ENCODE data around the gene GNB1. TPM values are rescaled to one million over a fixed set of nuclear protein-coding genes. Genes with fewer than 3 reads are reported as not detected.

Gene GNB1
- total and polyA plus RNA-seq, 2 experiments from 2014 or later = 85.5 to 196 TPM

- Histone ChIP-seq H3K4me1 (ENCODE audit: low read depth) (peaks cover 13% of the 10 kb centered on the region), H3K36me3 (peaks cover 50% of the 10 kb centered on the region)
These were observed 103.9 kb downstream of the GNB1 start for GRCh38 chr1:1786836-1787605.

GRCh38 chr1:1785666-1786065 lies 105.2 kb downstream of the GNB1 start:
- no peak for TF ChIP-seq CTCF (IDR thresholded peaks at IDR 0.05; ENCODE audit: low read depth, low read length)
- no peaks in the 10 kb centered on the region for H3K9me3 ChIP-seq (ENCODE audit: low read depth)
- no peaks in the 10 kb centered on the region for H3K27me3 ChIP-seq
- no peak overlapping the region for H3K4me3 ChIP-seq
- peaks cover 45% of the 10 kb centered on the region for H3K36me3 ChIP-seq
- H3K4me1 ChIP-seq (ENCODE audit: low read depth) = peaks cover 15% of the 10 kb centered on the region
- H3K27ac ChIP-seq = no peak overlapping the region
- DNase-seq (ENCODE audit: low read depth in 1 of 2, low spot score in 1 of 2) = no peak

More at GRCh38 chr1:1786836-1787605, 103.9 kb downstream of the GNB1 start:
- no peak for DNase-seq (ENCODE audit: low read depth in 1 of 2, low spot score in 1 of 2)
- TF ChIP-seq CTCF (IDR thresholded peaks at IDR 0.05; ENCODE audit: low read depth, low read length) = no peak
- Histone ChIP-seq H3K27ac (no peak overlapping the region), H3K9me3 (ENCODE audit: low read depth) (no peaks in the 10 kb centered on the region), H3K27me3 (no peaks in the 10 kb centered on the region), H3K4me3 (no peak overlapping the region)

GRCh38 chr1:1784933-1785332 lies 106.0 kb downstream of the GNB1 start:
- no peak overlapping the region for H3K27ac ChIP-seq

GRCh38 chr1:1783320-1783719 lies 107.6 kb downstream of the GNB1 start:
- H3K27ac ChIP-seq = no peak overlapping the region
- DNase-seq (ENCODE audit: low read depth in 1 of 2, low spot score in 1 of 2) = no peak
- no peaks in the 10 kb centered on the region for H3K9me3 ChIP-seq (ENCODE audit: low read depth)
- no peak for TF ChIP-seq CTCF (IDR thresholded peaks at IDR 0.05; ENCODE audit: low read depth, low read length)
- no peak overlapping the region for H3K4me3 ChIP-seq
- peaks cover 32% of the 10 kb centered on the region for H3K36me3 ChIP-seq
- H3K27me3 ChIP-seq = no peaks in the 10 kb centered on the region
- H3K4me1 ChIP-seq (ENCODE audit: low read depth) = peaks cover 15% of the 10 kb centered on the region

More at GRCh38 chr1:1784933-1785332, 106.0 kb downstream of the GNB1 start:
- H3K4me1 ChIP-seq (ENCODE audit: low read depth) = peaks cover 15% of the 10 kb centered on the region
- H3K9me3 ChIP-seq (ENCODE audit: low read depth) = no peaks in the 10 kb centered on the region
- H3K27me3 ChIP-seq = no peaks in the 10 kb centered on the region
- no peak overlapping the region for H3K4me3 ChIP-seq
- peaks cover 42% of the 10 kb centered on the region for H3K36me3 ChIP-seq
- DNase-seq (ENCODE audit: low read depth in 1 of 2, low spot score in 1 of 2) = no peak
- TF ChIP-seq CTCF (IDR thresholded peaks at IDR 0.05; ENCODE audit: low read depth, low read length) = no peak

GRCh38 chr1:1782399-1783221 lies 108.3 kb downstream of the GNB1 start:
- peak overlapping the region; percentile 9 for H3K4me3 ChIP-seq
- DNase-seq (ENCODE audit: low read depth in 1 of 2, low spot score in 1 of 2) = peak; percentile 18 to 74
- TF ChIP-seq CTCF (IDR thresholded peaks at IDR 0.05; ENCODE audit: low read depth, low read length) = no peak
- peak overlapping the region; percentile 54 for H3K27ac ChIP-seq
- H3K36me3 ChIP-seq = peaks cover 28% of the 10 kb centered on the region
- no peaks in the 10 kb centered on the region for H3K27me3 ChIP-seq
- no peaks in the 10 kb centered on the region for H3K9me3 ChIP-seq (ENCODE audit: low read depth)
- peaks cover 15% of the 10 kb centered on the region for H3K4me1 ChIP-seq (ENCODE audit: low read depth)

Measured in cardiac muscle cell (in vitro differentiated cells and primary cell).